Measurements from ENCODE around the gene EPS8L3. TPM values are rescaled to one million over a fixed set of nuclear protein-coding genes. Genes with fewer than 3 reads are reported as not detected.

The EPS8L3 gene
- total and polyA plus RNA-seq, 12 donors: 0.08 to 0.32 TPM; not detected in 10

DNA sequence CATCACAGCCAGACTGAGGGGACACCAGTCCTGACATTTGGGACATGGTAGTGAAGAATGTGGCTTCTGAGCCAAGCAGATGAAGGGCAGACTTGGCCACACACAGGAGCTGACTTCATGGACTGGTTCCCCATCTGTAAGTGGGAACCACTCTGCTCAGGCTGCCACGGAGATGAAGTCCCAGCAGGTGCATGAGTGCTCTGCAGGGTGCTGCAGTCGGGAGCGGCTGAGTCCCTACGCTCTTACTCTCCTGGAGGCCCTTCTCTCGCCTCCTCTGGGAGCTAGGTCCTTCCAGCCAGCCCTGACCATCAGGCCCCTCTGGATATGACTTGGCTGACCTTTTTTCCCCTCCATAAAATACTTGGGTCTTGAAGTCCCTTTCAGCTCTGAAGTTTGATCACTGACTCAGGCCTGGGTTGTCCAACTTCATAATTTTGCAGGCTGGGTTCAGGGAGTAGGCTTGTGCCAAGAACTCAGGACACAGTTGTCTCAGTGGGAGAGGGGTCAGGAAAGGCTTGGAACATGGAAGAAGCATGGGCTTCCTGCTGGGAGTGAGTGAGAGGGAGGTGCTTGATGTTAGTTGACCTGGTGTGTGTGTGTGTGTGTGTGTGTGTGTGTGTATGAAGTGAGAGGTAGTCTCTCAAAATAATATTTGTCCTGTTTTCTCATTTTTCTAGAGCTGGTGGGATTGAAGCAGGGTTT lies 21.0 kb upstream of the EPS8L3 start:
- no peak for TF ChIP-seq POLR2A (IDR thresholded peaks at IDR 0.05)
- TF ChIP-seq, protein P1, sequence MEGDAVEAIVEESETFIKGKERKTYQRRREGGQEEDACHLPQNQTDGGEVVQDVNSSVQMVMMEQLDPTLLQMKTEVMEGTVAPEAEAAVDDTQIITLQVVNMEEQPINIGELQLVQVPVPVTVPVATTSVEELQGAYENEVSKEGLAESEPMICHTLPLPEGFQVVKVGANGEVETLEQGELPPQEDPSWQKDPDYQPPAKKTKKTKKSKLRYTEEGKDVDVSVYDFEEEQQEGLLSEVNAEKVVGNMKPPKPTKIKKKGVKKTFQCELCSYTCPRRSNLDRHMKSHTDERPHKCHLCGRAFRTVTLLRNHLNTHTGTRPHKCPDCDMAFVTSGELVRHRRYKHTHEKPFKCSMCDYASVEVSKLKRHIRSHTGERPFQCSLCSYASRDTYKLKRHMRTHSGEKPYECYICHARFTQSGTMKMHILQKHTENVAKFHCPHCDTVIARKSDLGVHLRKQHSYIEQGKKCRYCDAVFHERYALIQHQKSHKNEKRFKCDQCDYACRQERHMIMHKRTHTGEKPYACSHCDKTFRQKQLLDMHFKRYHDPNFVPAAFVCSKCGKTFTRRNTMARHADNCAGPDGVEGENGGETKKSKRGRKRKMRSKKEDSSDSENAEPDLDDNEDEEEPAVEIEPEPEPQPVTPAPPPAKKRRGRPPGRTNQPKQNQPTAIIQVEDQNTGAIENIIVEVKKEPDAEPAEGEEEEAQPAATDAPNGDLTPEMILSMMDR (IDR thresholded peaks at IDR 0.05): no peak
- Histone ChIP-seq H3K9me3 (replicated peaks in 1 of 3) (no peaks in the 10 kb centered on the region), H3K4me1 (replicated peaks in 1 of 2) (peaks cover 3 to 23% of the 10 kb centered on the region in 2 donors), H3K27me3 (no peaks in the 10 kb centered on the region), H3K27ac (no peak overlapping the region), H3K4me3 (no peak overlapping the region), H3K36me3 (replicated peaks in 1 of 2) (no peaks in the 10 kb centered on the region)
- peak in 1 of 7 donors; percentile 12 for DNase-seq
- 84 to 100% (median 93%) methylated on average over 4 to 5 of the region's 5 CpGs for WGBS, 4 donors
- intact Hi-C loops (cut with DNase I): loop anchor here in 1 of 2 donors (10.0 kb wide), 1 partner anchor 130 kb away; the partner anchor contains the start of gene CSF1

DNA sequence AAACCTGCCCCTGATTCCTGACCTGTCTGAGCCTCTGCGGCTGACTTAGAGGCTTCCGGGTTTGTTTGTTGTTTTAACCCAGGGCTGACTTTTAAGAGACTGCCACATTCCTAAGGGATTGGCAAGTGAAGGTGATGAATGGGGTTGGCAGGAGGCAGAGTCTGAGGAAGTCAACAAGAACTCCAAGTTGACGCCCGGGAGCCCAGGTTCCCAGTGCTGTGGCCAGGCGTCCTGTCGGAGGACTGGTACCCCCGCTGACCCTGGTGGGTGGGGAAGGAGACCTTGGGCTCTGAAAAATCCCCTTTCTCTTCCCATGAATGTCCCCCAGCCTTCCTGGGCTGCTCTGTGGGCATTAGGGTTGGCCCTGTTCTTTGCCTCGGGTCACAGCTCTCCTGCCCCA lies 19.7 kb upstream of the EPS8L3 start:
- Histone ChIP-seq H3K9me3 (replicated peaks in 1 of 3) (no peaks in the 10 kb centered on the region), H3K36me3 (replicated peaks in 1 of 2) (no peaks in the 10 kb centered on the region), H3K4me1 (replicated peaks in 1 of 2) (peaks cover 3 to 23% of the 10 kb centered on the region in 2 donors), H3K27ac (peak overlapping the region in 1 of 5 donors; percentile 47), H3K4me3 (no peak overlapping the region), H3K27me3 (no peaks in the 10 kb centered on the region)
- intact Hi-C loops (cut with DNase I): loop anchor here in 1 of 2 donors (10.0 kb wide), 1 partner anchor 131 kb away; the partner anchor contains the start of gene CSF1
- TF ChIP-seq, protein P1 (IDR thresholded peaks at IDR 0.05): no peak
- TF ChIP-seq POLR2A (IDR thresholded peaks at IDR 0.05): no peak
- peak in 4 of 7 donors; percentile 36 to 78 (median 48) for DNase-seq
- 45 to 57% (median 49%) methylated on average over 8 of the region's 8 CpGs for WGBS, 4 donors

DNA sequence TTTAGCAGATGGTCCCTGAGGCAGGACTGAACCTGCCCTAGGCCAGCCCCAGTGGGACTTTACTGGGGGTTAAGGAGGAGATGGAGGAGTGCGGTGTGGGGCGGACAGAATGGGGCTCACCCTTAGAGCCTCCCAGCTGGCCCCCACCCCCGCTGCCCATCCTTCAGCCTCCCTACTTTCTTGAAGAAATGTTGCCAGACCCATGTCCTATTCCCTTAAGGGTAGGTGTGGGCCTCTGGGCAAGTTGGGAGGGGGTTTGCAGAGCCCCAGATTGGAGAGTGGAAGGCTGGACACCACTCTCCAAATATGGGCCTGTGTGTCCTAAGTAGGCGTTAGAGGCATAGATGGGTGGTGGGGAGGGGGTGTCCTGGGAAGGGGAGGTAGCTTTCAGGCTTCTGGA lies 19.2 kb upstream of the EPS8L3 start:
- intact Hi-C loops (cut with DNase I): loop anchor here in 1 of 2 donors (10.0 kb wide), 1 partner anchor 132 kb away; the partner anchor contains the start of gene CSF1
- Histone ChIP-seq H3K4me3 (no peak overlapping the region), H3K27me3 (no peaks in the 10 kb centered on the region), H3K27ac (peak overlapping the region in 1 of 5 donors; percentile 47), H3K4me1 (replicated peaks in 1 of 2) (peaks cover 3 to 23% of the 10 kb centered on the region in 2 donors), H3K9me3 (replicated peaks in 1 of 3) (no peaks in the 10 kb centered on the region), H3K36me3 (replicated peaks in 1 of 2) (no peaks in the 10 kb centered on the region)
- TF ChIP-seq, protein P1 (IDR thresholded peaks at IDR 0.05): no peak
- no peak for TF ChIP-seq POLR2A (IDR thresholded peaks at IDR 0.05)
- 81 to 91% (median 89%) methylated on average over 2 to 4 of the region's 4 CpGs for WGBS, 4 donors
- DNase-seq: no peak

DNA sequence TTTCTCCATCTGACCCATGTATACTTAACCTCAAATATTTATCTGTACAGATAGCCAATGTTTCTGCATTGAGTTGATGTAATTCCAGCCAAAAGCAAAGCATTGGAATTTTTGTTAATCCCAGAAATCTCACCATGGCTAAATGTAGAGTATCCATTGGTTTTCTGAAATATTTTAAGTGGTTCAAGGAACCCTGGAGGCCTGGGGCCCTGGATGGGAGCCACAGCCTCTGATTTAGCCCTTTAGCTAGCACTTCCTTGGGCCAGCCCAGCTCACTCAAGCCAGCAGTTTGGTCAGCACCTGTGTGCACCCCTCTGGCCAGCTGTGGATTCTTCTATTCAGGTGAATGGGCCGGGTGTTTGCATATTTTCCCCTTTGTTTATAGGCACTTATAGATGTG lies 18.8 kb upstream of the EPS8L3 start:
- intact Hi-C loops (cut with DNase I): loop anchor here in 1 of 2 donors (10.0 kb wide), 1 partner anchor 132 kb away; the partner anchor contains the start of gene CSF1
- no peak for DNase-seq
- 47 to 100% (median 74%) methylated on average over 1 of the region's 1 CpG for WGBS, 4 donors
- H3K9me3 ChIP-seq (replicated peaks in 1 of 3): no peaks in the 10 kb centered on the region
- no peaks in the 10 kb centered on the region for H3K36me3 ChIP-seq (replicated peaks in 1 of 2)
- H3K27ac ChIP-seq: peak overlapping the region in 1 of 5 donors; percentile 47
- peaks cover 3 to 23% of the 10 kb centered on the region in 2 donors for H3K4me1 ChIP-seq (replicated peaks in 1 of 2)
- H3K4me3 ChIP-seq: no peak overlapping the region
- no peak for TF ChIP-seq POLR2A (IDR thresholded peaks at IDR 0.05)
- TF ChIP-seq, protein P1 (IDR thresholded peaks at IDR 0.05): no peak
- H3K27me3 ChIP-seq: no peaks in the 10 kb centered on the region
